Activated CD4-positive, alpha-beta T cell treated with anti-CD3 and anti-CD28 coated beads, Interleukin-2, Interleukin-4, amounts not matched to agents 100 ng/mL and 50 ng/mL, durations not matched to agents 16 hours and 8 hours (primary cell): ENCODE measurements around the gene EIF5.

Experiments
- DNase-seq: peaks from one replicate; pipeline ENCODE4 v3.0.0-alpha.2; 2020; ENCODE audit warnings: low spot score

The EIF5 gene

GRCh38 chr14:103310576-103311095 lies 23.4 kb upstream of the EIF5 start:
- no peak for DNase-seq

GRCh38 chr14:103311171-103311997 lies 22.7 kb upstream of the EIF5 start:
- no peak for DNase-seq

DNA sequence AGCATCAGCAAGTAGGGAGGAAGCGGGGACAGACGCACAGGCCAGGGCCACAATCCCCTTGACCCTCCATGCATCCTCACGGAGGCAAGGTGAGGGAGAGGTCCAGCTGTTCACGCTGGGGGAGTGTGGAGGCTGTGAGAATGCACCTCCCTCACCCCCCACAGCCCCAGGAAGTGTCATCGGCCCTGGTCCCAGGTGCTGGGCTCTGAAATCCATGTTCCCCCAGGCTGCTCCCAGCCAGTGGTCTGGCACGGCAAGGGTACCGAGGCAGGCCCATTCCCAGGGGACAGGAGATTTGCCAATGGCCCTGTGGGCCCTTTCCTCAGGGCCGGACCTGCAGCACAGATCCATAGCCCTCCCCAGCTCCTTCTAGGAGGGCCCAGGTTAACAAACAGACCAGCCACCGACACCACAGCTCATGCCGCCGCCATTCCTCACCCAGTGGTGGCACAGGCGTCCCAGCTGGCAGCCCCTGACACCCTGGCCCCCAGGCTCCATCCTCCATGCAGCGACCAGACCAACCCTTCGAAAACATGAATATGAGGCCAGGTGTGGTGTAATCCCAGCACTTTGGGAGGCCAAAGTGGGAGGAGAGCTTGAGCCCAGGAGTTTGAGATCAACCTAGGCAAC lies 21.9 kb upstream of the EIF5 start:
- DNase-seq: no peak

GRCh38 chr14:103313704-103314103 lies 20.3 kb upstream of the EIF5 start:
- DNase-seq: no peak

DNA sequence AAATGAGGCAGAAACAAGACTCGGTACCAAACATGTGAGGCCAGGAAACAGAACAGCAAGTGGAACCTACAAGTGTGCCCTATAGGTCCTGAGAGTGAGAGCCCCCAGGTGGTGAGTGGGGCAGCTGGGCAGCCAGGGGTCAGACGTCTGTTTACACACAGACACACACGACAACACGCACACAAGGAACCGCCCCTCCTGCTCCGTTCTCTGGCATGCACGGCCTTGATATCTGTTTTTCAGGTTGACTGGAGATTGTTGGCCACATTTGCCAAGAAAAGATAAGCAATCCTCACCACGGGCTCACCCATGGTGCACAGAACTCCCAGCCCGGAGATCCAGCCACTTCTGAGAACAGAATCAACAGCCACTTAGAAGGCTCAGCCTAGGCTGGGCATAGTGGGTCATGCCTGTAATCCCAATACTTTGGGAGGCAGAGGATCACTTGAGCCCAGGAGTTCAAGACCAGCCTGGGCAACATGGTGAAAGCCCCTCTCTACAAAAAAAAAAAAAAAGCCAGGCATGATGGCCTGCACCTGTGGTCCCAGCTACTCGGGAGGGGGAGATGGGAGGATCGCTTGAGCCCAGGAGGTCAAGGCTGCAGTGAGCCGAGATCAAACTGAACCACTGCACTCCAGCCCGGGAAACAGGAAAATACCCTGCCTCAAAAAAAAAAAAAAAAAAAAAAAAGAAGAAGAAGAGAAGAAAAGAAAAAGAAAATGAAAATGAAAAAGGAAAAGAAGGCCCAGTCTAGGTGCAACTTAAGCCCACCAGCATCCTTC lies 19.4 kb upstream of the EIF5 start:
- DNase-seq: no peak

DNA sequence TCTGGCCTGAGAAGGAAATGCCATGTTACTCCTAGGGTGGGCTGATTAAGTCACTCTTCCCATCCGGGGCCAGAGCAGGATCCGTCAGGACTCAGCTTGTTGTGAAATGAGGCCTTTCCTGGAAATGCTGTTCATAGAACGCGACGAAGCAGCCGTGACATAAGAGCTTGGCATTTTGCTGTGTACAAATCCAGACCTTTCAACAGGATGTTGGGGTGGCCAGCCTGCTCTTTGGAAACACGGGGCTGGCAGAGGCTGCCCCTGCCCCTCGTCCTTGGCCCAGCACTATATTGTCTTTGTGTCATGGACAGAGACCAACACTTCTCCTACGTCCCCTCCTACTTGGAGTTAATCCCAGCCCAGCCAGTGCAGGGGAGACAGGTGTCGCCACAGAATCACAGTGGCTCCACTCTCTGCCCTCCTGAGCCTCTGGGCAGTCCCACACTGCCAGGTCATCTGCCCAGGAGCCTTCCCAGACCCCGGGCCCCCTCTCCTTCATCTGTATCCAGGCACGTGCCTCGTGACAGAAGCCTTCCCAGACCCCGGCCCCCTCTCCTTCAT lies 18.6 kb upstream of the EIF5 start:
- DNase-seq: no peak

GRCh38 chr14:103315941-103316340 lies 18.1 kb upstream of the EIF5 start:
- DNase-seq: no peak

DNA sequence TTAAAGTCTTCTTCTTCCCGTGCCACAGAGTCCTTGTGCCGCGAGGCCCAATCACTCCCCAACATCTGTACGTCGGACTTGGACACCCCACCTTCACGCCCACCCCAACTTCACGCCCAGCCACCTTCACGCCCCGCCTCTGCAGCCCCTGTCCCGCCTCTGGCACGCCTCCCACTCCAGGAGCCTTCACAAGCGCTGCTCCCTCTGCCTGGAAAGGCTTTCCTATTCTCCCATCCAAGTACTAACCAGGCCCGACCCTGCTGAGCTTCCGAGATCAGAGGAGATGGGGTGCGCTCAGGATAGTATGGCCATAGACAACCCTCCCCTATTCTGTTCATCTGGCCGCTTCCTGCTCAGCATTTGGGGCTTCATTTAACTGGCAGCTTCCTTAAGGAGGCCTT lies 17.3 kb upstream of the EIF5 start:
- no peak for DNase-seq

DNA sequence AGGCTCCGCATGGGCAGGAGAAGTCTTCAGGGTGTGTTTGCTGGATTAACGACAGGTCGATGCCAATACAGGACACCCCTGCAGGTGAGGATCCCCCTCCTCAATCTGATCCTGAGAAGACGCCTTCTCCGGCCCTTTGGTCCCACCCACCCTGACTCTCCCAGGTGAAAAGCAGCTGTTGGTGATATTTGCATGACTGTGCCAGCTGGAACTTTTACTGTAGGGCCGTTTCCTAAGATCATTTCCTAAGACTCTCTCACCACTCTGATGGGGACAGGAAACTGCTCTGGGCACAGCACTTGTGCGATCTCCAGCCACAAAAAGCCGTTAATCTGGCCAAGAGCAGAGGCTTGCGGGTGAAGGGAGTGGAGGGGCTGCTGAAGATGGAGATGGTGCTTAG lies 16.8 kb upstream of the EIF5 start:
- DNase-seq: no peak

GRCh38 chr14:103317976-103318580 lies 16.0 kb upstream of the EIF5 start:
- no peak for DNase-seq

GRCh38 chr14:103318750-103319419 lies 15.2 kb upstream of the EIF5 start:
- DNase-seq: no peak

DNA sequence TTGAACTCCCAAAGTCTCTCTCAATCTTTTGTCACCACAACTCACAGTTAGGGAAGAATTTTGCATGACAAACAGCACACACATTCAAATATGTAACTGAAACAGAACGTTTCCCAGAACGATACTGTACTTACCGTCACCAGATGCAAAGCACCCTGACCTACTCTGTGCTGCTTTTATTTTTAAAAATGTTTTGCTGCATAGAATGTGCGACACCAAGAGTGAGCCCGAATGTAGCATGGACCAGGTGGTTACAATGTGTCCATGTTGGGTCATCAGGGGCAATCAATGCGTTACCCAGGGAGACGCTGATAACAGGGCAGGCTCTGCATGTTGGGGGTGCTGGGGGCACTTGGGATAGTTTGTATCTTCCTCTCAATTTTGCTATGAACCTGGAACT lies 14.6 kb upstream of the EIF5 start:
- no peak for DNase-seq

- no peak for DNase-seq
Observed at GRCh38 chr14:103326078-103326477, 8.0 kb upstream of the EIF5 start.

DNA sequence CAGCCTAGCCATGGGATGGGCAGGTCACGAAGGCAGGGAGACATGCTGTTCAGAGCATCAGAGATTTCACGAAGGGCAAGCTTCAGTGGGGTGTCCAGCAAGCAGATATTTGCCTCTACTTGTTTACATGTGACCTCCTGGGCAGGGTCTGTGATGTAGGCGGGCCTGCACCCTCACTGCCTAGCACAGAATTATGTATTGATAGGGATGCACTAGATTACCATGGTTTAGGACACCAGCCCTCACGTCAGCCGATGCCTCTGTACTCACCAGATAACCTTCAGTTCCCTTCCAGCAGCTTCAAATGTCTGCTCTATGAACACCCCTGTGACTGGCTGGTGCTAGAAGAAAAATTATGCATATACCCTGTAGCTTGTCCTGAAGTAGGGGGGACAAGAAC lies 5.1 kb upstream of the EIF5 start:
- no peak for DNase-seq

DNA sequence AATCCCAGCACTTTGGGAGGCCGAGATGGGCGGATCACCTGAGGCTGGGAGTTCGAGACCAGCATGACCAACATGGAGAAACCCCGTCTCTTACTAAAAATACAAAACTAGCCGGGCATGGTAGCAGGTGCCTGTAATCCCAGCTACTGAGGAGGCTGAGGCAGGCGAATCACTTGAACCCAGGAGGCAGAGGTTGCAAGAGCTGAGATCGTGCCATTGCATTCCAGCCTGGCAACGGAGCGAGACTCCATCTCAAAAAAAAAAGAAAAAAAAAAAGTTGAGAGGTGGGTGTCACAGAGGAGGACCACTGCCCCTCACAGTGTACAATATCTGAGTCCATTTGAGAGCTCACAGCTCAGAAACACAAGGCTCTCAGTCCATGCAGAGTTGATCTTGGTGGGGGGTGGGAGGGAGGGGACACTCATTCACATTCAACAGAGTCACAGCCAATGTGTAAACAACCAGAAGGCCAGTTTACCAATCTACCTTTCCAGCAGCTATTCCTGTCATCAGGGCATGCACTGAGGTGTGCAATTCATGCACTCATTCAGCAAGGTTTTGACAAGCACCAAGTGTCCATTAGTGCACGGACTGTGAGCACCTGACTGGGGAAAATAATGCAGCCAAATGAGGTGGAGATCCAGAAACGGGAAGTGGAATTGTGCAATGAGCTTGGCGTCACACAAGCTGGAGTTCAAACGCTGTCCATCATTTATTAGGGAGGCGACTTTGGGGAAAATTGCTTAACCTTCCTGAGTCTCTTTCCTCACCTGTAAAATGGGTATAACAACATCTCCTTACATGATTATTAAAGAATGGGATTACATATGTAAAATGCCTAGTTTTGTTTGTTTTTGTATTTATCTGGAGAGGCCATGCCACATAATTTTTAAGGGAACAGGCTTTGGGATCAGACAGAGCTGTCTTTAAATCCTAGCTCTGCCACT lies 4.4 kb upstream of the EIF5 start:
- no peak for DNase-seq

DNA sequence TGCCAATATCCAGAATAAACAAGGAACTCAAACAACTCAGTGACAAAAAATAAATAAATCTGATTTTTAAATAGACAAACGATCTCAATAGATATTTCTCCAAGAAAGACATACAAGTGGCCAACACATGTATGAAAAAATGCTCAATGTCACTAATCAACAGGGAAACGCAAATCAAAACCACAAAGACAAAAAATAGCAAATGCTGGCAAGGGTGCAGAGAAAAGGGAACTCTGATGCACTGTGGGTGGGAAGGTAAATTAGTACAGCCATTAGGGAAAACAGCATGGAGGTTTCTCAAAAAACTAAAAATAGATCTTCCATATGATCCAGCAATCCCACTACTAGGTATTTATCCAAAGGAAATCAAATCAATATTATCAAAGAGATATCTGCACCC lies 3.5 kb upstream of the EIF5 start:
- DNase-seq: no peak

GRCh38 chr14:103332143-103332919 lies 1.7 kb upstream of the EIF5 start:
- DNase-seq: no peak

- DNase-seq: peak; percentile 61
Observed at GRCh38 chr14:103334644-103335622, 896 bp downstream of the EIF5 start.
